Measurements from ENCODE around the gene PDZD8.

PDZD8 gene

GRCh38 chr10:117375360-117376178 is at the start of gene PDZD8:
PDZD8 (minus strand) TSS chr10:117375440; CDS start chr10:117375227, 213 bp downstream.
- DNase-seq (ENCODE audit: insufficient read length, low spot score) (no peak), FAIRE-seq (no peak)
- TF ChIP-seq CTCF (IDR thresholded peaks at IDR 0.05; ENCODE audit: insufficient read depth, missing control alignments): no peak

GRCh38 chr10:117424171-117424570 is 48.9 kb upstream of the PDZD8 start:
- DNase-seq (ENCODE audit: insufficient read length, low spot score): no peak

GRCh38 chr10:117421985-117422384 is 46.7 kb upstream of the PDZD8 start:
- FAIRE-seq: no peak

More at GRCh38 chr10:117424171-117424570, 48.9 kb upstream of the PDZD8 start:
- TF ChIP-seq CTCF (IDR thresholded peaks at IDR 0.05; ENCODE audit: insufficient read depth, missing control alignments): no peak
- FAIRE-seq: no peak

GRCh38 chr10:117420768-117421167 is 45.5 kb upstream of the PDZD8 start:
- FAIRE-seq: no peak
- no peak for TF ChIP-seq CTCF (IDR thresholded peaks at IDR 0.05; ENCODE audit: insufficient read depth, missing control alignments)
- no peak for DNase-seq (ENCODE audit: insufficient read length, low spot score)

More at GRCh38 chr10:117421985-117422384, 46.7 kb upstream of the PDZD8 start:
- TF ChIP-seq CTCF (IDR thresholded peaks at IDR 0.05; ENCODE audit: insufficient read depth, missing control alignments): no peak
- no peak for DNase-seq (ENCODE audit: insufficient read length, low spot score)

GRCh38 chr10:117419921-117420320 is 44.7 kb upstream of the PDZD8 start:
- TF ChIP-seq CTCF (IDR thresholded peaks at IDR 0.05; ENCODE audit: insufficient read depth, missing control alignments): no peak
- no peak for DNase-seq (ENCODE audit: insufficient read length, low spot score)
- no peak for FAIRE-seq

- no peak for TF ChIP-seq CTCF (IDR thresholded peaks at IDR 0.05; ENCODE audit: insufficient read depth, missing control alignments)
- FAIRE-seq (no peak), DNase-seq (ENCODE audit: insufficient read length, low spot score) (no peak)
These were observed 43.9 kb upstream of the PDZD8 start for GRCh38 chr10:117419159-117419558.

- TF ChIP-seq CTCF (IDR thresholded peaks at IDR 0.05; ENCODE audit: insufficient read depth, missing control alignments): no peak
- FAIRE-seq: no peak
- DNase-seq (ENCODE audit: insufficient read length, low spot score): no peak
These were observed 42.9 kb upstream of the PDZD8 start for GRCh38 chr10:117418121-117418520.

Measured in D721Med (cell line).